Esophagus muscularis mucosa (tissue), 4 donors: ENCODE measurements around the gene MTPN. TPM values are rescaled to one million over a fixed set of nuclear protein-coding genes. Genes with fewer than 3 reads are reported as not detected.

Experiments
- DNase-seq: peaks from one replicate; pipeline ENCODE4 v3.0.0-alpha.2; 2017; ENCODE audit errors: extremely low spot score
- H3K27ac ChIP-seq, 4 donors: fragments of 200-600 bp; sonication (generic); replicated peaks in 1 of 4; 1 replicate in 3 of 4; 2 replicates in 1 of 4; pipeline ENCODE4 v1.5.1; 2016 to 2019; ENCODE audit warnings: mild to moderate bottlenecking in 1 of 4
- H3K27me3 ChIP-seq, 4 donors: fragments of 200-600 bp; sonication (generic); one replicate each; pipeline versions ENCODE4 v1.5.1 to v1.6.0; 2016 to 2019
- H3K36me3 ChIP-seq, 4 donors: fragments of 200-600 bp; sonication (generic); one replicate each; pipeline ENCODE4 v1.5.1; 2016 to 2019
- H3K4me1 ChIP-seq, 4 donors: fragments of 200-600 bp; sonication (generic); one replicate each; pipeline ENCODE4 v1.5.1; 2016 to 2019
- H3K4me3 ChIP-seq, 4 donors: fragments of 200-600 bp; sonication (generic); 1 replicate in 2 of 4; 2 replicates in 2 of 4; pipeline ENCODE4 v1.5.1; 2016 to 2019; ENCODE audit warnings: mild to moderate bottlenecking in 4 of 4, moderate library complexity in 1 of 4
- H3K9me3 ChIP-seq, 4 donors: fragments of 200-600 bp; sonication (generic); 1 replicate in 3 of 4; 2 replicates in 1 of 4; pipeline ENCODE4 v1.5.1; 2016 to 2019
- EP300 ChIP-seq: sonication (generic); formaldehyde crosslinking; IDR thresholded peaks from one replicate; pipeline ENCODE4 v1.6.1; 2017; ENCODE audit warnings: antibody characterized with exemption
- POLR2A ChIP-seq: fragments of 450-650 bp; IDR thresholded peaks from one replicate; pipeline ENCODE4 v1.6.1; 2017; ENCODE audit warnings: antibody characterized with exemption, moderate library complexity, mild to moderate bottlenecking, low read depth
- POLR2AphosphoS5 ChIP-seq, 2 donors: sonication (generic); formaldehyde crosslinking; IDR thresholded peaks; one replicate each; pipeline ENCODE4 v1.6.1; 2017; ENCODE audit warnings: antibody characterized with exemption in 2 of 2
- WGBS: methylation state at CpG from one replicate; pipeline ENCODE4 v1.1.5; 2018; 5-methylcytosine and 5-hydroxymethylcytosine counted together
- intact Hi-C: fragments of 100-400 bp; cut with DNase I; formaldehyde crosslinking; loops from one replicate; pipeline ENCODE4 v1.15.1; 2023
- total RNA-seq, 4 donors: library from RNA; depleted of rRNA; stranded (reverse); fragments of >200 nt; gene quantifications; one replicate each; pipeline versions ENCODE4 v1.1.0 to v1.2.1, GENCODE V29; 2016
- TF ChIP-seq, protein P1 (sequence below), 3 experiments: fragments of 200-600 bp in 2 of 3; fragments of 450-650 bp in 1 of 3; sonication (generic) in 2 of 3; IDR thresholded peaks; one replicate each; pipeline ENCODE4 v1.5.1; 2017 to 2019; ENCODE audit warnings: antibody characterized with exemption in 3 of 3, mild to moderate bottlenecking in 2 of 3, moderate library complexity in 1 of 3

The MTPN gene
- total RNA-seq, 4 donors from 2014 or later: 68.8 to 74.9 (median 71.5) TPM

- intact Hi-C loops: no loop called here
- Histone ChIP-seq H3K36me3 (no peaks in the 10 kb centered on the region), H3K4me3 (peak overlapping the region in 1 of 4 donors; percentile 24), H3K9me3 (no peaks in the 10 kb centered on the region), H3K4me1 (peaks cover 0 to 16% (median 0%) of the 10 kb centered on the region in 4 donors), H3K27ac (no peak overlapping the region), H3K27me3 (no peaks in the 10 kb centered on the region)
- TF ChIP-seq POLR2A (no peak), POLR2AphosphoS5 (IDR thresholded peaks at IDR 0.05) (no peak), EP300 (no peak)
- TF ChIP-seq, protein P1, sequence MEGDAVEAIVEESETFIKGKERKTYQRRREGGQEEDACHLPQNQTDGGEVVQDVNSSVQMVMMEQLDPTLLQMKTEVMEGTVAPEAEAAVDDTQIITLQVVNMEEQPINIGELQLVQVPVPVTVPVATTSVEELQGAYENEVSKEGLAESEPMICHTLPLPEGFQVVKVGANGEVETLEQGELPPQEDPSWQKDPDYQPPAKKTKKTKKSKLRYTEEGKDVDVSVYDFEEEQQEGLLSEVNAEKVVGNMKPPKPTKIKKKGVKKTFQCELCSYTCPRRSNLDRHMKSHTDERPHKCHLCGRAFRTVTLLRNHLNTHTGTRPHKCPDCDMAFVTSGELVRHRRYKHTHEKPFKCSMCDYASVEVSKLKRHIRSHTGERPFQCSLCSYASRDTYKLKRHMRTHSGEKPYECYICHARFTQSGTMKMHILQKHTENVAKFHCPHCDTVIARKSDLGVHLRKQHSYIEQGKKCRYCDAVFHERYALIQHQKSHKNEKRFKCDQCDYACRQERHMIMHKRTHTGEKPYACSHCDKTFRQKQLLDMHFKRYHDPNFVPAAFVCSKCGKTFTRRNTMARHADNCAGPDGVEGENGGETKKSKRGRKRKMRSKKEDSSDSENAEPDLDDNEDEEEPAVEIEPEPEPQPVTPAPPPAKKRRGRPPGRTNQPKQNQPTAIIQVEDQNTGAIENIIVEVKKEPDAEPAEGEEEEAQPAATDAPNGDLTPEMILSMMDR (IDR thresholded peaks at IDR 0.05): no peak
- no peak for DNase-seq
- 58% methylated on average over 3 of the region's 3 CpGs for WGBS
Observed at GRCh38 chr7:135911099-135911498, 66.1 kb downstream of the MTPN start.

DNA sequence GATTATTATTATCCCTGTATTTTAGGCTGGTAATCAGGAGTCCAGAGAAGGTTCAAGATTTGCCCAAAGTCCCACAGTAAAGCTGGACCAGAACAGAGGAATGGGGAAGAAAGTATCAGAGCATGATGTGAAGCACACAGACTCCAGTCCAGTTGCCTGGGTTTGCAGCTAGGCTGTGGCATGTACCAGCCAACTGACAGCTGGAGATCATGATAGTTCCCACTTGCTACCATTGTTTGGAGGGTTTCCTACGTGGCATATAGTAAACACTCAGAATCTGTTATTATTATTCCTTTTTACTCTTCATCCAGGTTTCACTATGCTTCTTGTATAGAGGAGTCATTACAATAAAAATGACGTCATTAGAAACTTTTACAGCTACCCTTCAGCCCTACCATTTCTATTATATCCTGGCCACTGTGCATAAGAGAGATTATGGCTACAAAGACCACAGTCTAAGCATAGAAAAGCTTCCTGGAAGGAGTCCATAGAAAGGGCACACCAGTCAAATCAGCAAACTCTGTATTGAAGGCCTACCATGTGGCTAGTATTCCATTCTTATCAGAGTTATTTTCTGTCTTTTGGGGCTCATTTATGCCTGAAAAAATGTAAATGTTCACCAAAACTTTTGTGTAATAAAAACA, 66.6 kb downstream of the MTPN start:
- no peaks in the 10 kb centered on the region for H3K27me3 ChIP-seq
- TF ChIP-seq POLR2AphosphoS5 (IDR thresholded peaks at IDR 0.05): no peak
- TF ChIP-seq EP300: no peak
- TF ChIP-seq POLR2A: no peak
- TF ChIP-seq, protein P1 (IDR thresholded peaks at IDR 0.05): no peak
- no peak overlapping the region for H3K4me3 ChIP-seq
- intact Hi-C loops: no loop called here
- no peaks in the 10 kb centered on the region for H3K9me3 ChIP-seq
- no peak for DNase-seq
- peaks cover 0 to 16% (median 0%) of the 10 kb centered on the region in 4 donors for H3K4me1 ChIP-seq
- no peaks in the 10 kb centered on the region for H3K36me3 ChIP-seq
- no peak overlapping the region for H3K27ac ChIP-seq
- WGBS: 66% methylated on average over 2 of the region's 2 CpGs

- no peaks in the 10 kb centered on the region for H3K36me3 ChIP-seq
- no peaks in the 10 kb centered on the region for H3K9me3 ChIP-seq
- DNase-seq: no peak
- 79% methylated on average over 4 of the region's 4 CpGs for WGBS
- H3K4me1 ChIP-seq: peaks cover 0 to 6% (median 0%) of the 10 kb centered on the region in 4 donors
- intact Hi-C loops: no loop called here
- H3K27me3 ChIP-seq: no peaks in the 10 kb centered on the region
- H3K27ac ChIP-seq: no peak overlapping the region
- no peak overlapping the region for H3K4me3 ChIP-seq
- TF ChIP-seq, protein P1 (IDR thresholded peaks at IDR 0.05): no peak
- TF ChIP-seq EP300 (no peak), POLR2A (no peak), POLR2AphosphoS5 (IDR thresholded peaks at IDR 0.05) (no peak)
Observed at GRCh38 chr7:135905858-135906257, 71.3 kb downstream of the MTPN start.

DNA sequence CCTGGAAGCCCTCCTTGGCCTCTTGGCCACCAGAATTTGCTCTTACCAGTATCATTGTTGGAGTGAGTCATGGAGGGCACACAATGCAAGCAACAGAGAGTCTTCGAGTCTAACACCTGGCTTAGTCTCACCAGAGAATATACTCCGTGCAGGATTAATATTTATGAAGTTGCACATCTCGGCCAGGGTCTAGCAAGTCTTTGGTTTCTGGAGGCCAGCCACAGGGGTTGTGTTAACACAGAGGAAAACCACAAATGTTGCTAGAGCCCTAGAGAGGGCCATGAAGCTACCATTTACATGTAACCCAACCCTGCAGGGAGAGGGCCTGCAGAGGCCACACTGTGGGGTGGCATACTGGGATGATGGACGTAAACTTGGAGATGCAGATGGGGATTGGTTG, 71.8 kb downstream of the MTPN start:
- WGBS: 70% methylated on average over 4 of the region's 4 CpGs

GRCh38 chr7:135904282-135904681, 72.9 kb downstream of the MTPN start:
- no peak for DNase-seq
- intact Hi-C loops: no loop called here
- TF ChIP-seq POLR2AphosphoS5 (IDR thresholded peaks at IDR 0.05) (no peak), POLR2A (no peak), EP300 (no peak)
- TF ChIP-seq, protein P1 (IDR thresholded peaks at IDR 0.05): no peak

More for the DNA sequence above, 71.8 kb downstream of the MTPN start:
- Histone ChIP-seq H3K9me3 (no peaks in the 10 kb centered on the region), H3K27ac (no peak overlapping the region), H3K36me3 (no peaks in the 10 kb centered on the region), H3K27me3 (no peaks in the 10 kb centered on the region), H3K4me3 (no peak overlapping the region), H3K4me1 (peaks cover 0 to 1% (median 0%) of the 10 kb centered on the region in 4 donors)
- intact Hi-C loops: no loop called here
- no peak for TF ChIP-seq EP300
- no peak for DNase-seq

More at GRCh38 chr7:135904282-135904681, 72.9 kb downstream of the MTPN start:
- 87% methylated on average over 3 of the region's 3 CpGs for WGBS
- Histone ChIP-seq H3K27ac (no peak overlapping the region), H3K36me3 (no peaks in the 10 kb centered on the region), H3K4me1 (no peaks in the 10 kb centered on the region), H3K9me3 (no peaks in the 10 kb centered on the region), H3K27me3 (no peaks in the 10 kb centered on the region), H3K4me3 (no peak overlapping the region)
